Caco-2 (cell line): ENCODE measurements around the gene TRDN. TPM values are rescaled to one million over a fixed set of nuclear protein-coding genes. Genes with fewer than 3 reads are reported as not detected.

Experiments used
- BruUV-seq: library from RNA; stranded (reverse); fragments of 400-500 nt; replicated peaks from 2 replicates; lab custom pipeline; 2021; lab: Mats Ljungman, UMichigan
- CTCF ChIA-PET: fragments of 300-600 bp; sonication (Branson Sonifier 250); formaldehyde crosslinking; loops from one replicate; lab custom pipeline; 2022; ENCODE audit warnings: antibody characterized with exemption; lab: Charles Lee
- POLR2A ChIA-PET: fragments of 300-600 bp; sonication (Branson Sonifier 250); formaldehyde crosslinking; loops from one replicate; lab custom pipeline; 2022; ENCODE audit warnings: antibody characterized with exemption; lab: Charles Lee
- DNase-seq, 2 experiments: peaks; one replicate each; pipeline versions ENCODE4 v3.0.0 to v3.0.0-alpha.2; 2020 to 2022
- H3K27me3 ChIP-seq: replicated peaks from 2 replicates; pipeline ENCODE4 v1.6.0; 2011; ENCODE audit warnings: low read length; ENCODE audit not compliant: control insufficient read depth, insufficient read depth
- H3K36me3 ChIP-seq: 2 replicates; pipeline ENCODE4 v1.5.1; 2011; ENCODE audit warnings: low read length; ENCODE audit not compliant: control insufficient read depth, insufficient read depth
- H3K4me1 ChIP-seq: fragments of 250-450 bp; sonication (Bioruptor Pico); 2 replicates; pipeline ENCODE4 v1.5.1; 2020; ENCODE audit warnings: mild to moderate bottlenecking
- H3K4me3 ChIP-seq: 2 replicates; pipeline ENCODE4 v1.5.1; 2011; ENCODE audit warnings: low read depth, mild to moderate bottlenecking, control low read depth, low read length
- H3K9me3 ChIP-seq: fragments of 250-450 bp; sonication (Bioruptor Pico); 2 replicates; pipeline ENCODE4 v1.5.1; 2020; ENCODE audit warnings: mild to moderate bottlenecking, moderate library complexity
- H3K27ac Mint-ChIP-seq: one replicate; pipeline ENCODE4 v1.8.0; 2022; ENCODE audit warnings: mixed read lengths; ENCODE audit not compliant: unreplicated experiment
- H3K27me3 Mint-ChIP-seq: one replicate; pipeline ENCODE4 v1.8.0; 2022; ENCODE audit warnings: mixed read lengths; ENCODE audit not compliant: insufficient read depth, unreplicated experiment
- H3K36me3 Mint-ChIP-seq: one replicate; pipeline ENCODE4 v1.8.0; 2022; ENCODE audit warnings: mild to moderate bottlenecking, mixed read lengths; ENCODE audit not compliant: insufficient read depth, unreplicated experiment
- H3K4me1 Mint-ChIP-seq: one replicate; pipeline ENCODE4 v1.8.0; 2022; ENCODE audit warnings: low read depth, mixed read lengths; ENCODE audit not compliant: unreplicated experiment
- H3K4me3 Mint-ChIP-seq: one replicate; pipeline ENCODE4 v1.8.0; 2022; ENCODE audit warnings: mild to moderate bottlenecking, moderate library complexity, mixed read lengths; ENCODE audit not compliant: unreplicated experiment
- H3K9me3 Mint-ChIP-seq: one replicate; pipeline ENCODE4 v1.8.0; 2022; ENCODE audit warnings: mixed read lengths; ENCODE audit not compliant: unreplicated experiment
- intact Hi-C: fragments of 100-400 bp; cut with micrococcal nuclease; formaldehyde crosslinking; loops from one replicate; pipeline ENCODE4 v1.10.0; 2022; ENCODE audit not compliant: unreplicated experiment
- total RNA-seq: library from RNA; stranded (reverse); gene quantifications from 2 replicates; pipeline ENCODE4 v1.2.3, GENCODE V29; 2022
- TF ChIP-seq, protein P1 (sequence below), 2 experiments: fragments of 200-600 bp in 1 of 2; IDR thresholded peaks; 1 replicate in 1 of 2; 2 replicates in 1 of 2; pipeline versions ENCODE4 v1.5.1 to v1.8.0; 2011 to 2022; ENCODE audit warnings: antibody characterized with exemption in 1 of 2, control low read depth in 1 of 2, inconsistent platforms in 1 of 2, low read depth in 1 of 2, low read length in 1 of 2, mild to moderate bottlenecking in 1 of 2, moderate library complexity in 1 of 2; ENCODE audit not compliant: insufficient read depth in 1 of 2, severe bottlenecking in 1 of 2, unreplicated experiment in 1 of 2

Gene TRDN
- total RNA-seq, 1 experiment from 2014 or later: not detected

DNA sequence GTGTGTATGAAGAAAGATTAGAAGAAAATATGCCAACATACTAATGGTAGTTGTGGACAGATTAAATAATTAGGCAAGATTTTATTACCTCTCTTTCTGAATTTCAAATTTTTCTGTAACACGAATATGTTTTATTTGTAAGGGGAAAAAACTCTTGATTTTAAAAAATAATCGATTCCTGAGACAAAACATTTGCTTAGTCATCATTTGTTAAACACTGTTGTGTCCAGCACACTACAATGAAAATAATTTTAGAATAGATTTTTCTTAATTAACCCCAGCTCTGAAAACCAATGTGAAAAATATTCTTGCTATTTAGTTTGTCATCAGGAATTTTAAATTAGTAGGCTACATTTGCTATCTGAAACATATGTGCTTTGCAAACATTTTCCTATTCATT is 253.0 kb downstream of the TRDN start:
- intact Hi-C loops: no loop called here
- ChIA-PET CTCF (no interaction called here), POLR2A (no interaction called here)
- Mint-ChIP-seq H3K4me3 (no peak overlapping the region), H3K27me3 (peaks cover 4% of the 10 kb centered on the region), H3K36me3 (no peaks in the 10 kb centered on the region), H3K9me3 (no peaks in the 10 kb centered on the region), H3K4me1 (no peaks in the 10 kb centered on the region), H3K27ac (no peak overlapping the region)
- DNase-seq: no peak
- no peaks in the 10 kb centered on the region for H3K27me3 ChIP-seq
- H3K36me3 ChIP-seq: no peaks in the 10 kb centered on the region
- H3K4me1 ChIP-seq: no peaks in the 10 kb centered on the region
- TF ChIP-seq, protein P1, sequence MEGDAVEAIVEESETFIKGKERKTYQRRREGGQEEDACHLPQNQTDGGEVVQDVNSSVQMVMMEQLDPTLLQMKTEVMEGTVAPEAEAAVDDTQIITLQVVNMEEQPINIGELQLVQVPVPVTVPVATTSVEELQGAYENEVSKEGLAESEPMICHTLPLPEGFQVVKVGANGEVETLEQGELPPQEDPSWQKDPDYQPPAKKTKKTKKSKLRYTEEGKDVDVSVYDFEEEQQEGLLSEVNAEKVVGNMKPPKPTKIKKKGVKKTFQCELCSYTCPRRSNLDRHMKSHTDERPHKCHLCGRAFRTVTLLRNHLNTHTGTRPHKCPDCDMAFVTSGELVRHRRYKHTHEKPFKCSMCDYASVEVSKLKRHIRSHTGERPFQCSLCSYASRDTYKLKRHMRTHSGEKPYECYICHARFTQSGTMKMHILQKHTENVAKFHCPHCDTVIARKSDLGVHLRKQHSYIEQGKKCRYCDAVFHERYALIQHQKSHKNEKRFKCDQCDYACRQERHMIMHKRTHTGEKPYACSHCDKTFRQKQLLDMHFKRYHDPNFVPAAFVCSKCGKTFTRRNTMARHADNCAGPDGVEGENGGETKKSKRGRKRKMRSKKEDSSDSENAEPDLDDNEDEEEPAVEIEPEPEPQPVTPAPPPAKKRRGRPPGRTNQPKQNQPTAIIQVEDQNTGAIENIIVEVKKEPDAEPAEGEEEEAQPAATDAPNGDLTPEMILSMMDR (IDR thresholded peaks at IDR 0.05; ENCODE audit: insufficient read depth in 1 of 2, low read depth in 1 of 2, low read length in 1 of 2, severe bottlenecking in 1 of 2, unreplicated experiment in 1 of 2): no peak
- H3K9me3 ChIP-seq: no peaks in the 10 kb centered on the region
- H3K4me3 ChIP-seq: no peak overlapping the region
- BruUV-seq: no TSS peak

DNA sequence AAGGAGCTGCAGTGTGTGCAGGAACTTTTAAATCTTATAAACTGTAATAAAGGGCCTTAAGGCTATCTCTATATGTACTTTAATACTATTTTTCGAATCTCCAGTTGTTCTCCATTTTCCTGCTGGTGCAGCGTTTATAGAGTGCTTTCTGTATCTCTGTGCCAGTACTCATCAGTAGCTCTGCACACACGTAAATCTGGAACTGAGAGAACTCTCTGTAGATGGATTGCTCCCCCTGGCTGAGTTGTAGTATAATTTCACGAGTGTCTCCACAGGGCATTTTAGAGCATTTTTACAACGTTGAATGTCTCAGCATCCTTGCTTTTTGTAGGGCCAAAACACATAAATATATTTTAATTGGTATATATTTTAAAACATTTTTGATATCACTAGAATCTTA is 256.5 kb downstream of the TRDN start:
- Histone ChIP-seq H3K4me1 (no peaks in the 10 kb centered on the region), H3K9me3 (no peaks in the 10 kb centered on the region), H3K27me3 (no peaks in the 10 kb centered on the region), H3K36me3 (no peaks in the 10 kb centered on the region), H3K4me3 (no peak overlapping the region)
- H3K4me3 Mint-ChIP-seq: no peak overlapping the region
- no peaks in the 10 kb centered on the region for H3K4me1 Mint-ChIP-seq
- no peaks in the 10 kb centered on the region for H3K9me3 Mint-ChIP-seq
- H3K36me3 Mint-ChIP-seq: no peaks in the 10 kb centered on the region
- ChIA-PET CTCF (interaction anchor here (2.8 kb wide), 1 partner anchor 511 kb away, joined by 22 read pairs; no protein-coding TSS in a partner anchor), POLR2A (no interaction called here)
- intact Hi-C loops: loop anchor here (1.0 kb wide), 1 partner anchor 511 kb away; no protein-coding TSS in a partner anchor
- TF ChIP-seq, protein P1 (IDR thresholded peaks at IDR 0.05; ENCODE audit: insufficient read depth in 1 of 2, low read depth in 1 of 2, low read length in 1 of 2, severe bottlenecking in 1 of 2, unreplicated experiment in 1 of 2): peak in 1 of 2 experiments; percentile 54
- no peaks in the 10 kb centered on the region for H3K27me3 Mint-ChIP-seq
- no TSS peak for BruUV-seq
- no peak overlapping the region for H3K27ac Mint-ChIP-seq
- DNase-seq: peak in 1 of 2 experiments; percentile 28

DNA sequence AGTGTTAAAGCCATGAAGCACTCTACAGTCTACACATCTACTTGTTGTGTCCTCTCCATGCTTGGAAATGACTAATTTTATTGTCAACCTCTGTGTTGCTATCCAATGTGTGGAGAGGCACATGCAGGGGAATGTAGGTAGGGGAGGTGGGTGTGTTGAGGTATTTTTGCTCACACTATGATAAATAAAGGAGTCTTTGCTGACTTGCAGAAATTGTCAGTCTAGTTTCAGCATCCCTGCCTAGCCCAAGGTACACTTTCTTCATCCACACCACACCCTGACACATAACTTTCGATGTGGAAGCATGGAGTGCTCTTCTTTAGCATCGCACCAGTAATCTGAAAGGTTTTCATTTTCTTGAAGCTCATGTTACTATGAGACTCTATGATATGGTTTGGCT is 264.0 kb downstream of the TRDN start:
- ChIA-PET POLR2A (no interaction called here), CTCF (no interaction called here)
- no TSS peak for BruUV-seq
- Mint-ChIP-seq H3K36me3 (no peaks in the 10 kb centered on the region), H3K9me3 (no peaks in the 10 kb centered on the region), H3K4me3 (no peak overlapping the region), H3K27ac (no peak overlapping the region), H3K4me1 (no peaks in the 10 kb centered on the region), H3K27me3 (no peaks in the 10 kb centered on the region)
- intact Hi-C loops: no loop called here
- H3K9me3 ChIP-seq: no peaks in the 10 kb centered on the region
- no peaks in the 10 kb centered on the region for H3K27me3 ChIP-seq
- DNase-seq: no peak
- H3K4me1 ChIP-seq: no peaks in the 10 kb centered on the region
- H3K4me3 ChIP-seq: no peak overlapping the region
- TF ChIP-seq, protein P1 (IDR thresholded peaks at IDR 0.05; ENCODE audit: insufficient read depth in 1 of 2, low read depth in 1 of 2, low read length in 1 of 2, severe bottlenecking in 1 of 2, unreplicated experiment in 1 of 2): no peak
- H3K36me3 ChIP-seq: no peaks in the 10 kb centered on the region
